T-cell (primary cell): ENCODE measurements around the gene IRAK1. TPM values are rescaled to one million over a fixed set of nuclear protein-coding genes. Genes with fewer than 3 reads are reported as not detected.
A peak's percentile ranks its signal among the peaks of the same experiment; 100 is the strongest.
"Not testable (repeated sequence)": the region's sequence is repeated elsewhere in the genome, so short reads cannot be mapped to it uniquely, and the experiment has no call there.

ENCODE experiments used
- ATAC-seq, 4 experiments: fragments of 200-7000 bp in 3 of 4; fragments of 150-1000 bp in 1 of 4; cut with Tn5 transposase; replicated peaks in 1 of 4; 1 replicate in 3 of 4; 2 replicates in 1 of 4; pipeline ENCODE4 v1.10.0; 2021; ENCODE audit warnings: moderate library complexity in 3 of 4, mild to moderate bottlenecking in 2 of 4, moderate number of reproducible peaks in 1 of 4
- CTCF ChIA-PET, 2 donors: fragments of 300-600 bp; sonication (Branson Sonifier 250); formaldehyde crosslinking; loops; one replicate each; lab custom pipeline; 2022; ENCODE audit warnings: antibody characterized with exemption in 2 of 2; lab: Charles Lee
- POLR2A ChIA-PET, 2 donors: fragments of 300-600 bp; sonication (Branson Sonifier 250); formaldehyde crosslinking; loops; one replicate each; lab custom pipeline; 2022; ENCODE audit warnings: antibody characterized with exemption in 2 of 2; lab: Charles Lee
- DNase-seq, 35 experiments: peaks; one replicate each; pipeline versions ENCODE4 v3.0.0 to v3.0.0-alpha.2; 2013 to 2023
- H3K27ac ChIP-seq: one replicate; pipeline ENCODE4 v1.5.1; 2013; ENCODE audit warnings: low read length
- H3K27me3 ChIP-seq, 2 experiments: replicated peaks in 1 of 2; 1 replicate in 1 of 2; 2 replicates in 1 of 2; pipeline versions ENCODE4 v1.6.1 to v1.7.0; 2013; ENCODE audit warnings: low read length in 1 of 2, mixed read lengths in 1 of 2; ENCODE audit not compliant: control insufficient read depth in 2 of 2, insufficient read depth in 2 of 2; ENCODE audit errors: extremely low read depth in 1 of 2
- H3K36me3 ChIP-seq, 2 donors: 1 replicate in 1 of 2; 2 replicates in 1 of 2; pipeline versions ENCODE4 v1.6.1 to v1.7.0; 2013; ENCODE audit warnings: low read length in 1 of 2; ENCODE audit not compliant: control insufficient read depth in 2 of 2, insufficient read depth in 1 of 2; ENCODE audit errors: extremely low read depth in 1 of 2
- H3K4me1 ChIP-seq, 2 experiments: 1 replicate in 1 of 2; 2 replicates in 1 of 2; pipeline versions ENCODE4 v1.6.1 to v1.7.0; 2013; ENCODE audit warnings: low read length in 2 of 2, mixed read lengths in 1 of 2; ENCODE audit not compliant: insufficient read depth in 2 of 2, control insufficient read depth in 1 of 2; ENCODE audit errors: extremely low read depth in 1 of 2
- H3K4me3 ChIP-seq, 2 donors: 1 replicate in 1 of 2; 2 replicates in 1 of 2; pipeline versions ENCODE4 v1.5.1 to v1.7.0; 2013; ENCODE audit warnings: mild to moderate bottlenecking in 2 of 2, low read length in 1 of 2, moderate library complexity in 1 of 2; ENCODE audit not compliant: control insufficient read depth in 1 of 2; ENCODE audit errors: extremely low read depth in 1 of 2
- H3K9me3 ChIP-seq: 2 replicates; pipeline ENCODE4 v1.7.0; 2013
- H3K27ac Mint-ChIP-seq, 2 donors: one replicate each; pipeline ENCODE4 v1.8.0; 2020 to 2021; ENCODE audit warnings: mild to moderate bottlenecking in 2 of 2, mixed read lengths in 2 of 2
- H3K27me3 Mint-ChIP-seq, 2 donors: one replicate each; pipeline ENCODE4 v1.8.0; 2021 to 2022; ENCODE audit warnings: mixed read lengths in 2 of 2
- H3K36me3 Mint-ChIP-seq: one replicate; pipeline ENCODE4 v1.8.0; 2021; ENCODE audit warnings: mixed read lengths
- H3K4me1 Mint-ChIP-seq, 3 donors: one replicate each; pipeline ENCODE4 v1.8.0; 2020 to 2022; ENCODE audit warnings: mixed read lengths in 3 of 3, mild to moderate bottlenecking in 1 of 3
- H3K4me3 Mint-ChIP-seq, 3 donors: one replicate each; pipeline ENCODE4 v1.8.0; 2020 to 2022; ENCODE audit warnings: mild to moderate bottlenecking in 3 of 3, mixed read lengths in 3 of 3, moderate library complexity in 3 of 3
- H3K9me3 Mint-ChIP-seq, 3 donors: one replicate each; pipeline ENCODE4 v1.8.0; 2020 to 2022; ENCODE audit warnings: mixed read lengths in 3 of 3
- WGBS: methylation state at CpG from one replicate; pipeline ENCODE4 v1.1.5; 2013; ENCODE audit warnings: missing lambda C conversion rate; ENCODE audit not compliant: insufficient coverage; 5-methylcytosine and 5-hydroxymethylcytosine counted together
- total RNA-seq, 35 experiments: library from RNA in 6 of 35; stranded (reverse) in 6 of 35; fragments of 120-200 nt in 1 of 35; gene quantifications; one replicate each; pipeline versions ENCODE4 v1.2.1 to v1.2.4 and lab custom pipeline; 2013 to 2026

The IRAK1 gene
- total RNA-seq, 5 donors from 2014 or later (not counting 1 experiment from before 2014, with no cell fraction given): 66.5 to 102 (median 85.0) TPM

- no peaks in the 10 kb centered on the region for H3K9me3 ChIP-seq
- Mint-ChIP-seq H3K4me3 (peak overlapping the region; percentile 55 to 76 (median 73)), H3K9me3 (no peaks in the 10 kb centered on the region), H3K4me1 (peaks cover 8 to 15% (median 10%) of the 10 kb centered on the region in 3 donors), H3K27ac (peak overlapping the region; percentile 68 to 79), H3K27me3 (peaks cover 0 to 14% of the 10 kb centered on the region in 2 donors), H3K36me3 (no peaks in the 10 kb centered on the region)
- ChIA-PET CTCF (interaction anchor here (0.6 kb wide), 3 partner anchors 12 to 47 kb away, joined by 3 to 5 read pairs (median 3); no protein-coding TSS in a partner anchor), POLR2A (interaction anchor here in 1 of 2 donors (0.6 kb wide), 2 partner anchors 17 to 45 kb away, joined by 4 to 5 read pairs; no protein-coding TSS in a partner anchor)
- DNase-seq: peak in 28 of 35 experiments; percentile 20 to 63 (median 38)
- peaks cover 0 to 16% of the 10 kb centered on the region in 2 experiments for H3K4me1 ChIP-seq
- ATAC-seq: peak; percentile 55 to 94 (median 86)
- no peaks in the 10 kb centered on the region for H3K27me3 ChIP-seq
- H3K36me3 ChIP-seq: no peaks in the 10 kb centered on the region
- 15% methylated on average over 8 of the region's 17 CpGs for WGBS
- H3K27ac ChIP-seq: peak overlapping the region; percentile 44
- H3K4me3 ChIP-seq: peak overlapping the region; percentile 27 to 53
These were observed 17.4 kb downstream of the IRAK1 start for GRCh38 chrX:154002215-154002719.

GRCh38 chrX:154000051-154000450 lies 19.7 kb downstream of the IRAK1 start:
- Histone ChIP-seq H3K9me3 (no peaks in the 10 kb centered on the region), H3K4me1 (peaks cover 0 to 16% of the 10 kb centered on the region in 2 experiments), H3K27ac (no peak overlapping the region), H3K27me3 (no peaks in the 10 kb centered on the region), H3K4me3 (no peak overlapping the region), H3K36me3 (no peaks in the 10 kb centered on the region)
- H3K36me3 Mint-ChIP-seq: no peaks in the 10 kb centered on the region
- peaks cover 0 to 10% of the 10 kb centered on the region in 2 donors for H3K27me3 Mint-ChIP-seq
- no peaks in the 10 kb centered on the region for H3K9me3 Mint-ChIP-seq
- H3K27ac Mint-ChIP-seq: no peak overlapping the region
- H3K4me3 Mint-ChIP-seq: no peak overlapping the region
- POLR2A ChIA-PET: no interaction called here
- no peak for ATAC-seq
- no CpG with 5 or more reads among the region's 5 CpGs for WGBS
- no peak for DNase-seq
- CTCF ChIA-PET: no interaction called here
- H3K4me1 Mint-ChIP-seq: peaks cover 8 to 15% (median 10%) of the 10 kb centered on the region in 3 donors

- POLR2A ChIA-PET: no interaction called here
- peaks cover 8 to 15% (median 10%) of the 10 kb centered on the region in 3 donors for H3K4me1 Mint-ChIP-seq
- WGBS: 93% methylated on average over 2 of the region's 19 CpGs
These were observed 20.2 kb downstream of the IRAK1 start for GRCh38 chrX:153999359-154000037.

GRCh38 chrX:153995504-153995903 lies 24.2 kb downstream of the IRAK1 start:
- CTCF ChIA-PET: interaction anchor here in 1 of 2 donors (0.9 kb wide), 1 partner anchor 17 kb away, joined by 3 read pairs; no protein-coding TSS in a partner anchor
- H3K27ac Mint-ChIP-seq: no peak overlapping the region
- no peak overlapping the region for H3K4me3 Mint-ChIP-seq
- Histone ChIP-seq H3K27ac (no peak overlapping the region), H3K9me3 (no peaks in the 10 kb centered on the region), H3K4me3 (no peak overlapping the region), H3K4me1 (peaks cover 0 to 3% of the 10 kb centered on the region in 2 experiments), H3K36me3 (no peaks in the 10 kb centered on the region), H3K27me3 (no peaks in the 10 kb centered on the region)
- POLR2A ChIA-PET: no interaction called here
- H3K9me3 Mint-ChIP-seq: no peaks in the 10 kb centered on the region
- ATAC-seq: no peak
- DNase-seq: no peak
- no peaks in the 10 kb centered on the region for H3K36me3 Mint-ChIP-seq
- peaks cover 0 to 9% (median 7%) of the 10 kb centered on the region in 3 donors for H3K4me1 Mint-ChIP-seq
- no CpG with 5 or more reads among the region's 8 CpGs for WGBS
- peaks cover 0 to 5% of the 10 kb centered on the region in 2 donors for H3K27me3 Mint-ChIP-seq

More at GRCh38 chrX:153999359-154000037, 20.2 kb downstream of the IRAK1 start:
- ATAC-seq: no peak
- Histone ChIP-seq H3K4me1 (peaks cover 0 to 16% of the 10 kb centered on the region in 2 experiments), H3K4me3 (no peak overlapping the region), H3K36me3 (no peaks in the 10 kb centered on the region), H3K27me3 (no peaks in the 10 kb centered on the region), H3K9me3 (no peaks in the 10 kb centered on the region), H3K27ac (no peak overlapping the region)
- H3K9me3 Mint-ChIP-seq: no peaks in the 10 kb centered on the region
- no peaks in the 10 kb centered on the region for H3K36me3 Mint-ChIP-seq
- no peak overlapping the region for H3K4me3 Mint-ChIP-seq
- CTCF ChIA-PET: no interaction called here
- DNase-seq: no peak
- no peak overlapping the region for H3K27ac Mint-ChIP-seq
- H3K27me3 Mint-ChIP-seq: peaks cover 0 to 10% of the 10 kb centered on the region in 2 donors

GRCh38 chrX:153994398-153994797 lies 25.3 kb downstream of the IRAK1 start:
- H3K27me3 ChIP-seq, H3K4me3 Mint-ChIP-seq, H3K27me3 Mint-ChIP-seq, H3K9me3 Mint-ChIP-seq, CTCF ChIA-PET, POLR2A ChIA-PET, H3K27ac Mint-ChIP-seq, DNase-seq, ATAC-seq, H3K27ac ChIP-seq, H3K36me3 ChIP-seq, H3K9me3 ChIP-seq, H3K36me3 Mint-ChIP-seq, H3K4me3 ChIP-seq: not testable (repeated sequence)
- peaks cover 0 to 14% of the 10 kb centered on the region in 2 experiments for H3K4me1 ChIP-seq
- WGBS: no CpG with 5 or more reads among the region's 5 CpGs
- peaks cover 8 to 17% (median 17%) of the 10 kb centered on the region in 3 donors for H3K4me1 Mint-ChIP-seq

GRCh38 chrX:153993978-153994377 lies 25.7 kb downstream of the IRAK1 start:
- Histone ChIP-seq H3K36me3 (no peaks in the 10 kb centered on the region), H3K27me3 (no peaks in the 10 kb centered on the region), H3K4me3 (no peak overlapping the region), H3K27ac (no peak overlapping the region), H3K4me1 (peaks cover 0 to 15% of the 10 kb centered on the region in 2 experiments), H3K9me3 (no peaks in the 10 kb centered on the region)
- Mint-ChIP-seq H3K9me3 (no peaks in the 10 kb centered on the region), H3K4me1 (peaks cover 11 to 20% (median 19%) of the 10 kb centered on the region in 3 donors), H3K4me3 (no peak overlapping the region), H3K36me3 (no peaks in the 10 kb centered on the region), H3K27me3 (peaks cover 0 to 9% of the 10 kb centered on the region in 2 donors), H3K27ac (no peak overlapping the region)
- ATAC-seq (no peak), DNase-seq (no peak)
- WGBS: 100% methylated on average over 1 of the region's 10 CpGs
- ChIA-PET CTCF (no interaction called here), POLR2A (no interaction called here)
